B cell (primary cell): ENCODE data around the gene TMEM97. TPM values are rescaled to one million over a fixed set of nuclear protein-coding genes. Genes with fewer than 3 reads are reported as not detected.
A peak's percentile ranks its signal among the peaks of the same experiment; 100 is the strongest.

Experiments
- ATAC-seq: fragments of 200-7000 bp; cut with Tn5 transposase; one replicate; pipeline ENCODE4 v1.10.0; 2021; ENCODE audit warnings: low read depth, mild to moderate bottlenecking, moderate number of reproducible peaks, moderate library complexity
- CTCF ChIA-PET: fragments of 350-600 bp; sonication (Branson Sonifier 250); formaldehyde crosslinking; loops from one replicate; lab custom pipeline; 2021; ENCODE audit warnings: antibody characterized with exemption, inconsistent platforms; lab: Charles Lee
- POLR2A ChIA-PET: fragments of 350-600 bp; sonication (Branson Sonifier 250); formaldehyde crosslinking; loops from one replicate; lab custom pipeline; 2021; ENCODE audit warnings: antibody characterized with exemption; lab: Charles Lee
- DNase-seq: peaks from one replicate; pipeline ENCODE4 v3.0.0; 2013
- H2AFZ ChIP-seq: 2 replicates; pipeline ENCODE4 v1.6.1; 2012; ENCODE audit warnings: mild to moderate bottlenecking, low read depth, low read length; ENCODE audit not compliant: insufficient read depth, poor library complexity, severe bottlenecking
- H3K27ac ChIP-seq, 2 donors: 1 replicate in 1 of 2; 2 replicates in 1 of 2; pipeline ENCODE4 v1.5.1; 2012 to 2013; ENCODE audit warnings: low read length in 2 of 2, mild to moderate bottlenecking in 2 of 2, moderate library complexity in 1 of 2
- H3K27me3 ChIP-seq, 4 experiments: fragments of 200-600 bp in 1 of 4; sonication (generic) in 1 of 4; replicated peaks in 1 of 4; 1 replicate in 2 of 4; 2 replicates in 2 of 4; pipeline versions ENCODE4 v1.6.1 to v1.7.0; 2013 to 2016; ENCODE audit warnings: low read length in 3 of 4, mild to moderate bottlenecking in 2 of 4, mixed read lengths in 1 of 4, moderate library complexity in 1 of 4; ENCODE audit not compliant: insufficient read depth in 4 of 4, control insufficient read depth in 3 of 4; ENCODE audit errors: control extremely low read depth in 1 of 4
- H3K36me3 ChIP-seq, 2 experiments: replicated peaks in 1 of 2; 1 replicate in 1 of 2; 2 replicates in 1 of 2; pipeline versions ENCODE4 v1.6.1 to v1.7.1; 2013; ENCODE audit warnings: low read length in 1 of 2; ENCODE audit not compliant: insufficient read depth in 2 of 2, control insufficient read depth in 1 of 2; ENCODE audit errors: control extremely low read depth in 1 of 2, extremely low read depth in 1 of 2
- H3K4me1 ChIP-seq, 2 donors: fragments of 200-600 bp in 1 of 2; sonication (generic) in 1 of 2; 1 replicate in 1 of 2; 2 replicates in 1 of 2; pipeline versions ENCODE4 v1.5.1 to v1.6.1; 2013 to 2017; ENCODE audit warnings: low read length in 2 of 2; ENCODE audit not compliant: control insufficient read depth in 2 of 2, insufficient read depth in 2 of 2
- H3K4me2 ChIP-seq: replicated peaks from 2 replicates; pipeline ENCODE3; 2012; ENCODE audit warnings: mild to moderate bottlenecking, low read depth, low read length; ENCODE audit not compliant: poor library complexity, severe bottlenecking
- H3K4me3 ChIP-seq, 5 experiments: fragments of 200-600 bp in 1 of 5; sonication (generic) in 1 of 5; 1 replicate in 3 of 5; 2 replicates in 2 of 5; pipeline versions ENCODE4 v1.5.1 to v1.7.0; 2011 to 2016; ENCODE audit warnings: low read length in 4 of 5, mild to moderate bottlenecking in 4 of 5, low read depth in 2 of 5, control low read depth in 1 of 5, moderate library complexity in 1 of 5; ENCODE audit not compliant: insufficient read depth in 1 of 5; ENCODE audit errors: control extremely low read depth in 1 of 5, extremely low read depth in 1 of 5
- H3K79me2 ChIP-seq: fragments of 200-600 bp; sonication (generic); one replicate; pipeline ENCODE4 v1.6.0; 2016; ENCODE audit warnings: low read length; ENCODE audit not compliant: control insufficient read depth, insufficient read depth
- H3K9ac ChIP-seq: fragments of 200-600 bp; sonication (generic); 2 replicates; pipeline ENCODE4 v1.6.1; 2017; ENCODE audit warnings: mild to moderate bottlenecking, low read length, moderate library complexity
- H3K9me3 ChIP-seq, 3 donors: one replicate each; pipeline versions ENCODE4 v1.6.1 to v1.7.1; 2013; ENCODE audit warnings: low read length in 2 of 3; ENCODE audit not compliant: control insufficient read depth in 2 of 3, insufficient read depth in 1 of 3; ENCODE audit errors: control extremely low read depth in 1 of 3
- H4K20me1 ChIP-seq: 2 replicates; pipeline ENCODE4 v1.6.0; 2012; ENCODE audit warnings: mild to moderate bottlenecking, low read length; ENCODE audit not compliant: insufficient read depth, control insufficient read depth, poor library complexity, severe bottlenecking
- H3K27ac Mint-ChIP-seq: one replicate; pipeline ENCODE4 v1.8.0; 2021; ENCODE audit warnings: mixed read lengths
- H3K27me3 Mint-ChIP-seq: one replicate; pipeline ENCODE4 v1.8.0; 2021; ENCODE audit warnings: mixed read lengths
- H3K4me1 Mint-ChIP-seq: one replicate; pipeline ENCODE4 v1.8.0; 2021; ENCODE audit warnings: mixed read lengths
- H3K4me3 Mint-ChIP-seq: one replicate; pipeline ENCODE4 v1.8.0; 2021; ENCODE audit warnings: mixed read lengths
- H3K9me3 Mint-ChIP-seq: one replicate; pipeline ENCODE4 v1.8.0; 2022; ENCODE audit warnings: mixed read lengths; ENCODE audit not compliant: insufficient read depth
- CTCF ChIP-seq: fragments of 200-600 bp; IDR thresholded peaks from one replicate; pipeline ENCODE4 v1.8.0; 2022; ENCODE audit warnings: antibody characterized with exemption, mild to moderate bottlenecking
- EZH2 ChIP-seq: IDR thresholded peaks from 2 replicates; pipeline ENCODE4 v1.6.1; 2012; ENCODE audit warnings: borderline replicate concordance, low read depth, mild to moderate bottlenecking, moderate library complexity, low read length; ENCODE audit not compliant: insufficient read depth, poor library complexity, severe bottlenecking
- WGBS: methylation state at CpG from one replicate; pipeline ENCODE4 v1.1.5; 2013; ENCODE audit warnings: missing lambda C conversion rate; ENCODE audit not compliant: insufficient coverage; 5-methylcytosine and 5-hydroxymethylcytosine counted together
- intact Hi-C: fragments of 100-400 bp; cut with micrococcal nuclease; formaldehyde crosslinking; loops from one replicate; pipeline ENCODE4 v1.10.0; 2022
- polyA plus RNA-seq: library from polyadenylated mRNA; depleted of rRNA; stranded (reverse); fragments of >200 nt; gene quantifications from 2 replicates; pipeline ENCODE4 v1.2.3, GENCODE V29; 2012
- total RNA-seq, 2 donors: library from RNA; stranded (reverse); fragments of 120-200 nt in 1 of 2; gene quantifications; 1 replicate in 1 of 2; 2 replicates in 1 of 2; pipeline versions ENCODE4 v1.2.3 to v1.2.4, GENCODE V29; 2013 to 2022

Gene TMEM97
- total and polyA plus RNA-seq, 2 donors (not counting 1 experiment from before 2014, with no cell fraction given) = 1.6 to 6.4 TPM

GRCh38 chr17:28335959-28336871 lies 17.2 kb downstream of the TMEM97 start:
- POLR2A ChIA-PET = interaction anchor here (0.6 to 2.1 kb wide), 8 partner anchors 17 to 616 kb away, joined by 3 to 25 read pairs (median 6); partner anchors contain the start of genes PHF12, POLDIP2 and TMEM97
- peak overlapping the region; percentile 82 for H3K4me2 ChIP-seq
- CTCF ChIA-PET = interaction anchor here (1.0 to 2.1 kb wide), 9 partner anchors 17 to 617 kb away, joined by 3 to 14 read pairs (median 6); partner anchors contain the start of genes POLDIP2, SARM1 and TMEM97
- Mint-ChIP-seq H3K4me3 (peak overlapping the region; percentile 93), H3K27me3 (no peaks in the 10 kb centered on the region), H3K9me3 (no peaks in the 10 kb centered on the region), H3K27ac (peak overlapping the region; percentile 91), H3K4me1 (peaks cover 35% of the 10 kb centered on the region)
- peak overlapping the region; percentile 66 to 89 (median 82) for H3K4me3 ChIP-seq
- H3K27me3 ChIP-seq = no peaks in the 10 kb centered on the region
- H3K79me2 ChIP-seq = peaks cover 85% of the 10 kb centered on the region
- intact Hi-C loops = loop anchor here (1.0 to 5.0 kb wide), 5 partner anchors 17 to 984 kb away; partner anchors contain the start of genes PIGS, POLDIP2, SARM1 and TMEM97
- H2AFZ ChIP-seq = peak overlapping the region; percentile 90
- TF ChIP-seq CTCF (no peak), EZH2 (no peak)
- H3K9me3 ChIP-seq = no peaks in the 10 kb centered on the region
- H3K36me3 ChIP-seq = peaks cover 0 to 23% of the 10 kb centered on the region in 2 experiments
- 10% methylated on average over 22 of the region's 29 CpGs for WGBS
- no peak for DNase-seq
- H4K20me1 ChIP-seq = peaks cover 24% of the 10 kb centered on the region
- H3K27ac ChIP-seq = peak overlapping the region; percentile 63 to 95
- H3K4me1 ChIP-seq = peaks cover 19 to 24% of the 10 kb centered on the region in 2 donors
- peak overlapping the region; percentile 87 for H3K9ac ChIP-seq
- ATAC-seq = no peak
